NCI-H1417 (cell line): ENCODE measurements around the gene PROC.

Experiments
- DNase-seq, 3 experiments: peaks; one replicate each; lab custom pipeline; 2025; lab: John Stamatoyannopoulos, UW

The PROC gene

GRCh38 chr2:127456960-127457359 lies 38.7 kb downstream of the PROC start:
- no peak for DNase-seq

- no peak for DNase-seq
Measured at GRCh38 chr2:127462461-127462860, 44.2 kb downstream of the PROC start.

GRCh38 chr2:127463155-127463991 lies 45.1 kb downstream of the PROC start:
- DNase-seq, result no peak

- no peak for DNase-seq
Measured at GRCh38 chr2:127464470-127465257, 46.4 kb downstream of the PROC start.

GRCh38 chr2:127465258-127465657 lies 47.0 kb downstream of the PROC start:
- no peak for DNase-seq

GRCh38 chr2:127469051-127469450 lies 50.8 kb downstream of the PROC start:
- DNase-seq, result no peak

- no peak for DNase-seq
Measured at GRCh38 chr2:127469974-127470373, 51.7 kb downstream of the PROC start.

- no peak for DNase-seq
Measured at GRCh38 chr2:127471286-127471988, 53.2 kb downstream of the PROC start.

GRCh38 chr2:127472268-127472667 lies 54.0 kb downstream of the PROC start:
- DNase-seq, result no peak

- DNase-seq, result no peak
Measured at GRCh38 chr2:127475788-127476187, 57.6 kb downstream of the PROC start.
